Heart left ventricle (tissue), 16 donors: ENCODE results near the gene RGMA. TPM values are rescaled to one million over a fixed set of nuclear protein-coding genes. Genes with fewer than 3 reads are reported as not detected.

Source experiments
- ATAC-seq, 4 donors: fragments of 200-7000 bp; cut with Tn5 transposase; one replicate each; pipeline ENCODE4 v1.9.1; 2020 to 2022; ENCODE audit warnings: moderate library complexity in 4 of 4, mild to moderate bottlenecking in 3 of 4, moderate number of reproducible peaks in 1 of 4
- DNase-seq, 5 donors: peaks; one replicate each; pipeline ENCODE4 v3.0.0-alpha.2; 2020
- H3K27ac ChIP-seq, 12 donors: fragments of 200-600 bp; sonication (generic) in 4 of 12; one replicate each; pipeline versions ENCODE4 v1.5.0 to v1.8.0; 2016 to 2022; ENCODE audit warnings: mild to moderate bottlenecking in 2 of 12
- H3K27me3 ChIP-seq, 9 donors: fragments of 200-600 bp; sonication (generic) in 2 of 9; one replicate each; pipeline versions ENCODE4 v1.5.1 to v1.8.0; 2016 to 2022; ENCODE audit warnings: mild to moderate bottlenecking in 3 of 9
- H3K36me3 ChIP-seq, 9 donors: fragments of 200-600 bp; sonication (generic) in 2 of 9; one replicate each; pipeline versions ENCODE4 v1.5.0 to v1.8.0; 2018 to 2022; ENCODE audit warnings: mild to moderate bottlenecking in 2 of 9
- H3K4me1 ChIP-seq, 12 donors: fragments of 200-600 bp; sonication (generic) in 4 of 12; one replicate each; pipeline versions ENCODE4 v1.5.0 to v1.8.0; 2016 to 2022; ENCODE audit warnings: mild to moderate bottlenecking in 3 of 12
- H3K4me3 ChIP-seq, 12 donors: fragments of 200-600 bp; sonication (generic) in 4 of 12; one replicate each; pipeline versions ENCODE4 v1.5.0 to v1.8.0; 2017 to 2022; ENCODE audit warnings: mild to moderate bottlenecking in 9 of 12, moderate library complexity in 4 of 12
- H3K9me3 ChIP-seq, 12 donors: fragments of 200-600 bp; sonication (generic) in 4 of 12; one replicate each; pipeline versions ENCODE4 v1.5.0 to v1.8.0; 2016 to 2022; ENCODE audit warnings: mild to moderate bottlenecking in 1 of 12
- CTCF ChIP-seq, 12 donors: fragments of 200-600 bp; sonication (generic) in 4 of 12; IDR thresholded peaks; one replicate each; pipeline versions ENCODE4 v1.5.0 to v1.8.0; 2018 to 2022; ENCODE audit warnings: antibody characterized with exemption in 12 of 12, mild to moderate bottlenecking in 5 of 12
- POLR2A ChIP-seq, 2 donors: fragments of 450-650 bp; IDR thresholded peaks; one replicate each; pipeline ENCODE4 v1.6.1; 2017; ENCODE audit warnings: antibody characterized with exemption in 2 of 2, mild to moderate bottlenecking in 2 of 2, moderate library complexity in 2 of 2
- WGBS, 4 donors: extraction: QIAGEN DNeasy Blood & Tissue Kit in 2 of 4; methylation state at CpG; one replicate each; pipeline versions ENCODE4 v1.1.5 to v1.1.7; 2013 to 2018; 5-methylcytosine and 5-hydroxymethylcytosine counted together
- intact Hi-C, 10 donors: fragments of 100-400 bp; cut with DNase I; formaldehyde crosslinking; loops; one replicate each; pipeline versions ENCODE4 v1.11.1 to v1.14.2; 2022
- polyA plus RNA-seq, 2 donors: library from polyadenylated mRNA; stranded (reverse); fragments of 200-250 nt; gene quantifications; one replicate each; pipeline ENCODE4 v1.2.3, GENCODE V29; 2013
- total RNA-seq, 9 donors: library from RNA; depleted of rRNA in 2 of 9; stranded (reverse); fragments of >200 nt in 2 of 9; fragmentation: NEBNext Ultra II Directional in 3 of 9; extraction: Animal tissue kit (Norgen Biotek cat#: 25700) in 3 of 9; gene quantifications; one replicate each; pipeline versions ENCODE4 v1.1.0 to v1.2.4, GENCODE V29; 2016 to 2023
- donor health status: ischemic (EF 13 %, LVEDD 7.1; RV severe dilation, severe dysfunction).
- donor health status: healthy with polysubstance abuse.
- donor health status: DM: no; HTN: yes; CAD: no.
- donor health status: DM: no; HTN: no; CAD: no.
- donor health status: ischemic (EF 25% LVEDD 6.9; RV normal size, moderate dysfunction).
- donor health status: ischemic (EF 25% LVEDD 5.7; RV mildly dilated, moderate dysfunction).
- donor health status: healthy.
- donor health status: DM: yes; HTN: yes; CAD: no.
- donor health status: ischemic (EF 35%, LVEDD 5.7; RV mildly dilated, moderate dysfunction).
- donor health status: nonischemic (EF 11% LVEDD 7.7; RV severe dilation, severe dysfunction).
- donor health status: DM: yes; HTN: yes; CAD: no.
- donor health status: PGD.
- donor health status: ischemic (EF 29% LVEDD 5.4; RV normal size, mild dysfunction).
- donor health status: nonischemic (EF 23%, LVEDD 6.1; RV moderate dilation, normal function).

RGMA gene
- total and polyA plus RNA-seq, 11 donors = 4.7 to 20.8 (median 14.8) TPM

GRCh38 chr15:93109336-93110102 lies 20.5 kb upstream of the RGMA start:
- no peak overlapping the region for H3K27ac ChIP-seq
- no peaks in the 10 kb centered on the region for H3K9me3 ChIP-seq
- H3K4me1 ChIP-seq = no peaks in the 10 kb centered on the region
- intact Hi-C loops = loop anchor here in 1 of 10 donors (10.0 kb wide), 1 partner anchor 195 kb away; no protein-coding TSS in a partner anchor
- peaks cover 5 to 41% (median 16%) of the 10 kb centered on the region in 9 donors for H3K27me3 ChIP-seq
- TF ChIP-seq CTCF (IDR thresholded peaks at IDR 0.05) = no peak
- TF ChIP-seq POLR2A (IDR thresholded peaks at IDR 0.05) = no peak
- ATAC-seq (no peak), DNase-seq (no peak)
- no peak overlapping the region for H3K4me3 ChIP-seq
- H3K36me3 ChIP-seq = no peaks in the 10 kb centered on the region
- 14 to 29% (median 26%) methylated on average over 30 to 46 of the region's 46 CpGs for WGBS, 4 donors

GRCh38 chr15:93107646-93108045 lies 18.6 kb upstream of the RGMA start:
- intact Hi-C loops = loop anchor here in 1 of 10 donors (10.0 kb wide), 1 partner anchor 197 kb away; no protein-coding TSS in a partner anchor
- Histone ChIP-seq H3K27ac (no peak overlapping the region), H3K9me3 (peaks cover 0 to 12% (median 0%) of the 10 kb centered on the region in 12 donors), H3K36me3 (no peaks in the 10 kb centered on the region), H3K4me1 (no peaks in the 10 kb centered on the region), H3K4me3 (no peak overlapping the region), H3K27me3 (peaks cover 5 to 41% (median 16%) of the 10 kb centered on the region in 9 donors)
- 79 to 89% (median 87%) methylated on average over 2 of the region's 2 CpGs for WGBS, 4 donors
- TF ChIP-seq CTCF (IDR thresholded peaks at IDR 0.05) (no peak), POLR2A (IDR thresholded peaks at IDR 0.05) (no peak)
- DNase-seq = no peak
- no peak for ATAC-seq

GRCh38 chr15:93105485-93105884 lies 16.5 kb upstream of the RGMA start:
- WGBS, 4 donors = 53 to 73% (median 60%) methylated on average over 2 of the region's 2 CpGs
- intact Hi-C loops = loop anchor here in 1 of 10 donors (10.0 kb wide), 1 partner anchor 199 kb away; no protein-coding TSS in a partner anchor
- H3K4me3 ChIP-seq = no peak overlapping the region
- DNase-seq (no peak), ATAC-seq (no peak)
- no peaks in the 10 kb centered on the region for H3K4me1 ChIP-seq
- peaks cover 0 to 17% (median 0%) of the 10 kb centered on the region in 12 donors for H3K9me3 ChIP-seq
- TF ChIP-seq POLR2A (IDR thresholded peaks at IDR 0.05) (no peak), CTCF (IDR thresholded peaks at IDR 0.05) (no peak)
- no peak overlapping the region for H3K27ac ChIP-seq
- H3K27me3 ChIP-seq = peaks cover 5 to 35% (median 15%) of the 10 kb centered on the region in 9 donors
- H3K36me3 ChIP-seq = no peaks in the 10 kb centered on the region

GRCh38 chr15:93103823-93104222 lies 14.8 kb upstream of the RGMA start:
- no peak for ATAC-seq
- no peaks in the 10 kb centered on the region for H3K36me3 ChIP-seq
- peaks cover 0 to 17% (median 0%) of the 10 kb centered on the region in 12 donors for H3K9me3 ChIP-seq
- H3K4me3 ChIP-seq = no peak overlapping the region
- intact Hi-C loops = loop anchor here in 1 of 10 donors (10.0 kb wide), 1 partner anchor 201 kb away; no protein-coding TSS in a partner anchor
- H3K4me1 ChIP-seq = no peaks in the 10 kb centered on the region
- WGBS, 4 donors = 71 to 89% (median 85%) methylated on average over 2 of the region's 2 CpGs
- peaks cover 0 to 19% (median 2%) of the 10 kb centered on the region in 9 donors for H3K27me3 ChIP-seq
- TF ChIP-seq CTCF (IDR thresholded peaks at IDR 0.05) (no peak), POLR2A (IDR thresholded peaks at IDR 0.05) (no peak)
- no peak for DNase-seq
- H3K27ac ChIP-seq = no peak overlapping the region
